OCI-M1 (cell line): Measurements from ENCODE around the gene ZNF506.
A peak's percentile ranks its signal among the peaks of the same experiment; 100 is the strongest.
"Not testable (repeated sequence)": the region's sequence is repeated elsewhere in the genome, so short reads cannot be mapped to it uniquely, and the experiment has no call there.

Experiments
- DNase-seq: peaks from one replicate; lab custom pipeline; 2025; lab: John Stamatoyannopoulos, UW

The ZNF506 gene

GRCh38 chr19:19778666-19779065, 42.9 kb downstream of the ZNF506 start:
- no peak for DNase-seq

GRCh38 chr19:19777692-19778091, 43.9 kb downstream of the ZNF506 start:
- DNase-seq: no peak

- peak; percentile 98 for DNase-seq
Observed at GRCh38 chr19:19776206-19777008, 45.1 kb downstream of the ZNF506 start.

- DNase-seq: no peak
Observed at GRCh38 chr19:19775891-19776205, 45.7 kb downstream of the ZNF506 start.

- DNase-seq: peak; percentile 38
Observed at GRCh38 chr19:19774354-19775033, 47.1 kb downstream of the ZNF506 start.

- not testable (repeated sequence) for DNase-seq
Observed at GRCh38 chr19:19771963-19772362, 49.6 kb downstream of the ZNF506 start.

- DNase-seq: not testable (repeated sequence)
Observed at GRCh38 chr19:19769971-19770370, 51.6 kb downstream of the ZNF506 start.

GRCh38 chr19:19758164-19758563, 63.4 kb downstream of the ZNF506 start:
- no peak for DNase-seq

- DNase-seq: no peak
Observed at GRCh38 chr19:19752760-19753403, 68.7 kb downstream of the ZNF506 start.

- DNase-seq: no peak
Observed at GRCh38 chr19:19751846-19752245, 69.7 kb downstream of the ZNF506 start.

- DNase-seq: no peak
Observed at GRCh38 chr19:19750842-19751790, 70.4 kb downstream of the ZNF506 start.

GRCh38 chr19:19749908-19750841, 71.4 kb downstream of the ZNF506 start:
- no peak for DNase-seq

GRCh38 chr19:19749117-19749907, 72.2 kb downstream of the ZNF506 start:
- DNase-seq: no peak

GRCh38 chr19:19748249-19748938, 73.2 kb downstream of the ZNF506 start:
- no peak for DNase-seq

GRCh38 chr19:19747357-19748220, 74.0 kb downstream of the ZNF506 start:
- DNase-seq: no peak

GRCh38 chr19:19746286-19747213, 75.0 kb downstream of the ZNF506 start:
- no peak for DNase-seq
